K562 treated with DMSO at 1 percent for 24 hours (cell line): ENCODE data around the gene SLC35D1. TPM values are rescaled to one million over a fixed set of nuclear protein-coding genes. Genes with fewer than 3 reads are reported as not detected.

Experiments used
- total RNA-seq: library from RNA; unstranded; fragments of 300-600 nt; gene quantifications from 2 replicates; pipeline ENCODE4 v1.2.3, GENCODE V29; 2022; ENCODE audit warnings: low read depth; ENCODE audit not compliant: insufficient read depth

SLC35D1 gene
- 2.9 and 4.2 TPM in 2 replicates for total RNA-seq

GRCh38 chr1:67053785-67054772 lies at the start of gene SLC35D1:
Gene SLC35D1, minus strand, starts transcription at chr1:67054148. Its CDS starts 135 bp downstream, at chr1:67054013.

Other genes with a start within 250 kb of the SLC35D1 start
- gene DNAI4, start 129.3 kb downstream of the SLC35D1 start, total RNA-seq, result 0.42 and 0.90 TPM in 2 replicates
- gene MIER1, start 129.2 kb downstream of the SLC35D1 start, total RNA-seq, result 10.7 and 10.8 TPM in 2 replicates
- not detected in 2 replicates for gene C1orf141, start 80.8 kb upstream of the SLC35D1 start, total RNA-seq
- 11.9 and 13.1 TPM in 2 replicates for gene IL23R, start 112.3 kb upstream of the SLC35D1 start, total RNA-seq